GM19240 (cell line): ENCODE data around the gene OCA2.
"Not testable (repeated sequence)": the region's sequence is repeated elsewhere in the genome, so short reads cannot be mapped to it uniquely, and the experiment has no call there.

Experiments used
- DNase-seq: peaks from one replicate; pipeline ENCODE4 v3.0.0; 2011; ENCODE audit warnings: low spot score; ENCODE audit not compliant: insufficient read length

The OCA2 gene

GRCh38 chr15:27850050-27850449 lies 249.1 kb downstream of the OCA2 start:
- DNase-seq, result no peak

DNA sequence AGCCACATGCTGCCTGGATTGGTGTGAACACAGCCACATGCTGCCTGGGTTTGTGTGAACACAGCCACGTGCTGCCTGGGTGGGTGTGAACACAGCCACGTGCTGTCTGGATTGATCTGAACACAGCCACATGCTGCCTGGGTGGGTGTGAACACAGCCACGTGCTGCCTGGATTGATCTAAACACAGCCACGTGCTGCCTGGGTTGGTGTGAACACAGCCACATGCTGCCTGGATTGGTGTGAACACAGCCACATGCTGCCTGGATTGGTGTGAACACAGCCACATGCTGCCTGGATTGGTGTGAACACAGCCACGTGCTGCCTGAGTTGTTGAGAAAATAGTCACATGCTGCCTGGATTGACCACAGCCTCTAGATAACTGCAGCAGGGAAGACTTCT lies 250.2 kb downstream of the OCA2 start:
- DNase-seq, result not testable (repeated sequence)

- DNase-seq, result no peak
These were observed 251.1 kb downstream of the OCA2 start for GRCh38 chr15:27847775-27848710.

- DNase-seq, result no peak
These were observed 252.3 kb downstream of the OCA2 start for GRCh38 chr15:27846722-27847395.

DNA sequence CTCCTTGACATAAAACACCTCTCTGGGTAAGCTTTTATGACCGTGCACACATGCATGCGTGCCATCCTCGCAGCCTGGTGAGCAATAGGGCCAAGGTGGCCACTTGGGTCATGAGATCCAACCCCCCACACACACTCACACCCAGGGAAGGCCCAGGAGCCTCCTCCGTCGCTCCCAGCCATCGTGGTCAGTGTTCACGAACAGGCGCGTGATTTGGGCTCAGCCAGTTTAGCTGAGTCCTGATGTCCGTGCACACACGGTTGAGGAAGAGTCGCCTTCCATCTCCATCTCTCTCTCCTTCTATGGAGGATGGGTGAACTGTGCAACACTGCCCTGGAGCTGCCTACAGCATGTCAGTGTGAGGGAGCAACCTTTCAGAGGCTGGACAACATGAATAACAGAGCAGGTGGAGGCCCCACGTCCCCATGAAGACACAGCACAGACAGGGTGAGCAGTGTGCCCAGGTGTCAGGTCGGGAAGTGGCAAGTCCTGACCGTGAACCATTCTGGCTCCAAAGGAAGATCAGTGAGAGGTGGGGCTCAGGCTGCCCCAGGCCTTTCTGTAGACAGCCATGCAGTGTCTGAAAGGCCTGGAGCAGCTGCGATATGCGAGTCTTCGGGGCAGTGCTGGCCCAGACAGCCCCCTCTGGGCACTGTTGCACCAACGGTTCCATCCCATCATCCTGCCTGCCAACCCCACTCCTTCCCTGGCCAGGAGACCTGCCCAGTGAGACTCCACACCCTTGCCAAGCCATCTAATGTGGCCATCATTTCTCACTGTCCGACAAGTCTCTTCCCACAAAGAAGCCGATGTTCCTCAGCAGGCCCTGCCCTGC lies 253.4 kb downstream of the OCA2 start:
- no peak for DNase-seq

- DNase-seq, result no peak
These were observed 255.0 kb downstream of the OCA2 start for GRCh38 chr15:27844018-27844666.

DNA sequence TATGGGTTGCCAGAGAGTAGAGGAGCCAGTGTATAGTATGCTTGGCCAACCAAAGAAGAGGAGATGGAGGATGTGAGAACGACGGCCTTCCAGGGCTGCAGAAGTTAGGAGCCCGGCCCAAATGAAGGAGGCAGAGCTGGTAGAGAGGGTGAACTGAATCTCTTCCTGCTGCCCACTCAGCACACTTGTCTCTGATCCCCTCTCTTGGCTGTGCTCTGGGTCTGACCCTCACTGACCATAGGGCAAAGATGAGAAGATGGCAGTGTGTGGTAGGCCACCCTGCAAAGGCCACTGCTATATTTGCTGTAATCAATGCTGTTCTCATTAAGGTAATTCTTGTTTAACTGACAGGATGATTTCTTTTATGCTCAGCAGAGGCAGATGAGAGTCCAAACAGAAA lies 256.0 kb downstream of the OCA2 start:
- no peak for DNase-seq

GRCh38 chr15:27842526-27842925 lies 256.6 kb downstream of the OCA2 start:
- no peak for DNase-seq

DNA sequence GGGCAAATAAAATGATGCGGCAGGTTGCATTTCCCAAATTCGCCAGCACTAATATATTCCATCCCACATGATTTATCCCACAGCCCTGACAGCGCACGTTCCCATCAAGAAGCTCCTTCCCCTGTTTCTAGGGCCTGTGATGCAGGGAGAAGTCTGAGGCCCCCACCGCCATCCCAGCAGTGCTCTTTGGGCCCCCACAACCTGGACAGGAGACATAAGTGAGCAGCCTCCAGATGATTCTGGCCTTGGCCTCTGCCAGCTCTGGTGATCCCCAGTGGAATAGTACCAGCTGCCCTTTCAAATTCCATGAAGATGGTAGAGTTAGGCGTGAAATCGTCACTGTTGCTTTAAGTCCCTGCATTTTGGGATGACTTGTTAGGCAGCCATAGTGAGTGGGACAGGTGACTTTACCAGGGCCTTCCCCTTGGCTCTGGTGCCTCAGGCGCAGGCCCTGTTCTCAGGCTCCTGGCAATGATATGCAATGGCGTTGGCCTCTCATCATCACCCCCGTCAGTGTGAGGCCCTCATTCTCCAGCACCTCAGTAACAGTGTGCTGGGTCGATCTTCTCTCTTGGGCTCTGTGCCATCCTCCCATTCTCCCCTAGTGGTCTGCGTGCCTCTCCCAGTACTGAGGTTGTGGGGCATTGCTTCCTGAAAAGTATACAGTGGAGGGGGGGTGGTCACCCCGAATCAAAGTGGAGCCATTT lies 263.7 kb downstream of the OCA2 start:
- no peak for DNase-seq

DNA sequence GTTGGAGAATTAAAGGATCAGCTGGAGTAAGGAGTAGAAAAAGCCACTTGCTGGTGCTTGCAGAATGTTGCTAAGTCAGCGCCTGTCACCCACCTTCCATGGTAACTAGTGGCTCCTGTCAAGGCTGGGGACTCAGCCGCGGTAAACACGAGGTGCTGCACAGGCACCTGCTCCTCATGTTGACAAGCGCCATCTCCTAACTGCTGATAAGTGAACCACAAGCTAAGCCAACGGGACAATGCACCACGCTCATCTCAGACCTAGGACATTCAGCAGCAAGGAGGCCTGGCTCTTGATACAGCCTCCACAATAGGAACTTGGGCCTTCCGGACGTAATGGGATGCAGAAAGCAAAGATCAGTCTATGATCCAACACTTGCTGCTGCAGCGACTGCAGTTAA lies 264.4 kb downstream of the OCA2 start:
- no peak for DNase-seq

DNA sequence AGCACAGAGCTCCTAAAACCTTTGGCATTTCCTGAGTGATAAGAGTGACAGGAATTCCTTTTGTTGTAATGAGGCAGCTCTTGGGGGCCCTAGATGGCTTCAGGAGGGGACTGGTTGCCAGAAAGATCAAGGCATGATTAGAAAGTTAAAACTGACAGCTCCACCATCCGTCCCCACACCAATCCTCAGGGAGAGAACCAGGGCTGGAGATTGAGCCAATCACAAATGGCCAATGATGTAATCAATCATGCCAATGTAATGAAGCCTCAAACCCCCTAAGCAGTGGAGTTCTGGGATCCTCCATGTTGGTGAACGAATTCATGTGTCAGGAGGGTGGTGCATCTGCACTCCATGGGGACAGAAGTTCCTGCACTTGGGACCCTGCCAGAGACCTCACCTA lies 265.1 kb downstream of the OCA2 start:
- DNase-seq, result no peak

DNA sequence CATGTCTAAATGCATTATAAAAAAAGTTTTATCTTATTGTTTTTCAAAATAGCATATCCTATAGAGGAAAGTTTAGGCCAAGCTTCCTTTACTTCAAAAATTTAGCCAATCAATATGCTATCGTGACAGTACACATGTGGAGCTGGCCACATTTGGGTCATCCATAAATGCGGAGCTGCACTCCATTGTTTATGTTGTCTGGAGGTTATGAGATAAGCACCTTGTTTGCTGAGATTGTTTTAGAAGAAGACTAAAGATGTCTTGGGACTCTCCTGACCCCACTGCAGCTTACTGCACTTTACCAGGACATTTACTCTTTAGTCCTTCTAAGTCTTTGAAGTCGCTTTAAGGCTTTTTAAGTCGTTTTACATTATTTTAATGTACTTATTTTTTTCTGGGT lies 265.9 kb downstream of the OCA2 start:
- no peak for DNase-seq

GRCh38 chr15:27832237-27832596 lies 266.9 kb downstream of the OCA2 start:
- no peak for DNase-seq

DNA sequence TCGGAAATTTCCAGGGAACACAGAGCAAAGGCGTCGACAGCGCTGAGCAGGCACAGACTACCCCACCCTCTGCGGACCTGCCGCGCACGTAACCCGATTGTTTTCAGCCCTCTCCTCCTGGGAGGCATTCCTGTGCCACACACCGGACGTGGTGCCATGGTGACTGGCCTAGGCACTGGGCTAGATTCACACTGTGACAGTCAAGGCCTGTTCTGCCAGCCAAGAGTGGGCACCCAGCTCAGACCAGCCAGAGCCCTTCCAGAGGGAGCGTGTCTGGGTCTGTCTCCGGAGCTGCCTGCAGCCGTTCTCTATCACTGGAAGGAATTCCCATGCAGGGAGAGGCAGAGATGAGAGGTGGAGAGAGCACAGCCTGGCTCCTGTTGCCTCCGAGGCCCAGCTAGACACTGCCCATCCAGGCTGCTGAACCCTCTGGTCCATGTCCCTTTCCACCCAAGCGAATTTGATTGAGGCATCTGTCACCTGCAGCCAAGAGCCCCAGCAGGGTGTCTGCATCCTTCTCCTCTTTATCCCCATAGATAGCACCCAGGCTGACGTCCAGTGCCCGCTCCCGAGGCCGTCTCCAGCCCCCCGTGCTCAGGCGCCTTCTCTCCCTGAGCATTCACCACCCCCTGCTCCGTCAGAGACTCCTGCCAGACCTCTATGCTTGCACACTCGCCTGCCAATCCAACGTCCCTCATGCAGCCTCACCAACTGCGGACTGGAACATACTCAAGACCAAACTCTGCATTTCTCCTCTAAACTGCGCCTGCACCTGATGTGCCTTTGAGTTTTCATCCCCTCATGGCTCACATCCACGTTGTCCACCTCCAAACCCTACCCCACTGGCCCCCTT lies 267.5 kb downstream of the OCA2 start:
- no peak for DNase-seq

- DNase-seq, result no peak
These were observed 270.4 kb downstream of the OCA2 start for GRCh38 chr15:27828746-27829145.

DNA sequence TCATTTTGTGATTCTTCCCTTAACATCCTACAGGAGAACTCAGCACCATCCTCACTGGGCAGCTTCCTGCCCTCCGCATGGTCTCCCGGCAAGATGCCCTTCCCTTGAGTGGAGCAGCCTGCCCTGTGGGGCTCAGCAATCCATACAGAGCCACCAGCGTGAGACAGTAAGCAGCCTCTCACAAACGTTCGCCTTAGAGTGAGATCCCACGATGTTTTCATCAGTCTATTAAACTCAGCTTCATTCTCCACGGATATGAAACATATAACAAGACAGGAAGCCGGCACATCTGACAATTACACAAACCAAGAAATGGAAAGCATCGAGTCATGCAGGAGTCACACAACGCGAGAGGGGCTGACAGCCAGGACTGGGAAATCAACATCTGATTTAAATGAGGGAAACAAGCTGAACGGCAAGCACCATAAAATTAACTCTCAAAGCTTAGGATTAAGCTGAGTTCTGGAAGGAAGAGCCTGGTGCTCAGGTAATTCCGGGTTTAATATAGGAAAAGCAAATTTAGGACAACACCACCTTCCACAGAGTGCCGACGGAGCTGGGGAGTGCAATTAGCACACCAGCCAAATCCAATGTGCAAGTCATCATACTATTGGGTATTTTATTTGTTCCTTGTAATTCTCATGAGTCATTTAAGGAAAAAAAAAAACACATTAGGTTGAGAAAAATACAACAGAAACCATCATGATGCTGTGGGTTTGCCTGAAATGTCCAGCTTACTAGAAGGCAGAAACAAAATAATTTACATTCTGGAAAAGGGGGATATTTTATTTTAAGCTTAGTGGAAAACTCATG lies 272.0 kb downstream of the OCA2 start:
- DNase-seq, result no peak

DNA sequence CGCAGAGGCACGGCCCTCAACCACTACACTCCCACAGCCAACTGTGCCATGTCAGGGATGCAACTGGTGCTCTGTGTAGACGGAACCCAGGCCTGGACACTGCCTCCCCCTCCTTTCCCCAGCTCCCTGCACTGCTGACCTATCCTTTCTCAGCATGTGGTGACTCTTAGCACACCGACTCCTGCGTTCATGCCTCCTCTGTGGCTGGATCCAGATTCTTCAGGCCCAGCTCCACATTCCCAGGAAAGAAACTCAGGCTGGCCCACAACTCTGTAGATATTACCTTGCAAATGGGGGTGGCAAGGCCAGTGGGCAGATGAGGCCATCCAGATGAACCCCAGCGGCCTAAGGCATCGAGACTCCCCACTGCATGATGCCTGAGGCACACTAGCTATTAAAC lies 272.7 kb downstream of the OCA2 start:
- DNase-seq, result no peak

- no peak for DNase-seq
These were observed 274.2 kb downstream of the OCA2 start for GRCh38 chr15:27824841-27825422.

DNA sequence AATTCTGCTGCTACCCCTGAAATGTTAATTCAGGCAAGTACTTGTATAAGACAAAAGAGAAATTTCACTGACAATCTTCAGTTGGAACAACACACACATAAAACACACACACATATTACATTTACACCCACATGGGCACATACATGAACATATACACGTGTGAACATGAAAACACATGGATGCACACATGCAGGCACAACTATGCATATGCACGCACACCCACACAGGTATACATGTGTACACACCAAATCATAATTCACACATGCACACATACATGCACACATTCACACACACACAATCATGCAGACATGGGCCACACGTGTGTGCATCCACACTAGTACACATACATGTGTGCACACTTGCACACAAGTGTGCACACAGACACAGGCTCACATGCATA lies 277.8 kb downstream of the OCA2 start:
- DNase-seq, result no peak
